ENCODE measurements around the gene VPS51. TPM values are rescaled to one million over a fixed set of nuclear protein-coding genes. Genes with fewer than 3 reads are reported as not detected.

The VPS51 gene
- total RNA-seq, 3 donors from 2014 or later (not counting 1 experiment from before 2014, with no cell fraction given), result 180 to 197 (median 184) TPM

- TF ChIP-seq CTCF (IDR thresholded peaks at IDR 0.05), result no peak
- no peak overlapping the region for H3K27ac ChIP-seq (ENCODE audit: low read length)
- no peak overlapping the region for H3K4me3 ChIP-seq (ENCODE audit: low read length)
- WGBS (ENCODE audit: insufficient coverage), result 87% methylated on average over 4 of the region's 4 CpGs
- DNase-seq (no peak), ATAC-seq (no peak)
- H3K4me1 ChIP-seq (ENCODE audit: control insufficient read depth, insufficient read depth, low read length), result no peaks in the 10 kb centered on the region
- no peaks in the 10 kb centered on the region for H3K27me3 ChIP-seq (ENCODE audit: control insufficient read depth, insufficient read depth, low read length)
- Mint-ChIP-seq H3K4me1 (no peaks in the 10 kb centered on the region), H3K4me3 (no peak overlapping the region), H3K27me3 (ENCODE audit: low read depth in 2 of 2) (no peaks in the 10 kb centered on the region), H3K27ac (peak overlapping the region in 1 of 2 donors; percentile 22), H3K36me3 (no peaks in the 10 kb centered on the region), H3K9me3 (no peaks in the 10 kb centered on the region)
- H3K9me3 ChIP-seq (ENCODE audit: control insufficient read depth, insufficient read depth, low read length), result no peaks in the 10 kb centered on the region
- no peaks in the 10 kb centered on the region for H3K36me3 ChIP-seq (ENCODE audit: control insufficient read depth, insufficient read depth, low read length)
- intact Hi-C loops (cut with micrococcal nuclease), result loop anchor here (5.0 kb wide), 1 partner anchor 65 kb away; the partner anchor contains the start of gene ARL2
Measured at GRCh38 chr11:65077451-65077850, 18.6 kb upstream of the VPS51 start.

- TF ChIP-seq CTCF (IDR thresholded peaks at IDR 0.05), result peak; percentile 40
- Histone ChIP-seq H3K36me3 (ENCODE audit: control insufficient read depth, insufficient read depth, low read length) (no peaks in the 10 kb centered on the region), H3K27ac (ENCODE audit: low read length) (no peak overlapping the region), H3K9me3 (ENCODE audit: control insufficient read depth, insufficient read depth, low read length) (no peaks in the 10 kb centered on the region), H3K4me1 (ENCODE audit: control insufficient read depth, insufficient read depth, low read length) (no peaks in the 10 kb centered on the region), H3K27me3 (ENCODE audit: control insufficient read depth, insufficient read depth, low read length) (no peaks in the 10 kb centered on the region), H3K4me3 (ENCODE audit: low read length) (no peak overlapping the region)
- intact Hi-C loops (cut with micrococcal nuclease), result loop anchor here (5.0 kb wide), 1 partner anchor 66 kb away; the partner anchor contains the start of gene ARL2
- Mint-ChIP-seq H3K4me3 (no peak overlapping the region), H3K36me3 (no peaks in the 10 kb centered on the region), H3K27me3 (ENCODE audit: low read depth in 2 of 2) (no peaks in the 10 kb centered on the region), H3K4me1 (peaks cover 4 to 6% of the 10 kb centered on the region in 2 donors), H3K27ac (peak overlapping the region; percentile 29 to 35), H3K9me3 (no peaks in the 10 kb centered on the region)
- peak; percentile 32 to 86 for DNase-seq
- peak; percentile 74 to 79 (median 76) for ATAC-seq
- WGBS (ENCODE audit: insufficient coverage), result 56% methylated on average over 3 of the region's 3 CpGs
Measured at GRCh38 chr11:65078151-65078550, 17.9 kb upstream of the VPS51 start.

GRCh38 chr11:65078786-65079342 is 17.1 kb upstream of the VPS51 start:
- no peak for ATAC-seq
- Mint-ChIP-seq H3K36me3 (no peaks in the 10 kb centered on the region), H3K27ac (peak overlapping the region; percentile 29 to 35), H3K27me3 (ENCODE audit: low read depth in 2 of 2) (no peaks in the 10 kb centered on the region), H3K9me3 (no peaks in the 10 kb centered on the region), H3K4me3 (no peak overlapping the region), H3K4me1 (peaks cover 11 to 13% of the 10 kb centered on the region in 2 donors)
- no peak for DNase-seq
- H3K9me3 ChIP-seq (ENCODE audit: control insufficient read depth, insufficient read depth, low read length), result no peaks in the 10 kb centered on the region
- no peak for TF ChIP-seq CTCF (IDR thresholded peaks at IDR 0.05)
- intact Hi-C loops (cut with micrococcal nuclease), result loop anchor here (5.0 kb wide), 1 partner anchor 67 kb away; the partner anchor contains the start of gene ARL2
- 98% methylated on average over 9 of the region's 9 CpGs for WGBS (ENCODE audit: insufficient coverage)
- no peak overlapping the region for H3K27ac ChIP-seq (ENCODE audit: low read length)
- H3K36me3 ChIP-seq (ENCODE audit: control insufficient read depth, insufficient read depth, low read length), result no peaks in the 10 kb centered on the region
- H3K4me1 ChIP-seq (ENCODE audit: control insufficient read depth, insufficient read depth, low read length), result peaks cover 6% of the 10 kb centered on the region
- H3K27me3 ChIP-seq (ENCODE audit: control insufficient read depth, insufficient read depth, low read length), result no peaks in the 10 kb centered on the region
- H3K4me3 ChIP-seq (ENCODE audit: low read length), result no peak overlapping the region

Data from natural killer cell (primary cell).